T47D (cell line): Measurements from ENCODE around the gene CST9.

Experiments
- DNase-seq, 2 experiments: peaks; one replicate each; pipeline versions ENCODE4 v3.0.0 to v3.0.0-alpha.2; 2011 to 2012; ENCODE audit warnings: low read depth in 1 of 2, low spot score in 1 of 2
- JUND ChIP-seq: IDR thresholded peaks from 2 replicates; pipeline ENCODE4 v1.6.1; 2012; ENCODE audit warnings: low read depth
- in situ Hi-C: cut with HindIII; loops from 2 replicates; pipeline ENCODE4 v1.10.0; 2016; ENCODE audit warnings: low sequenced_read_pairs, low pct_unique_long_range_greater_than_20kb

Gene CST9

GRCh38 chr20:23566199-23566932 is 39.4 kb downstream of the CST9 start:
- TF ChIP-seq JUND = no peak
- DNase-seq = no peak
- in situ Hi-C loops = no loop called here

DNA sequence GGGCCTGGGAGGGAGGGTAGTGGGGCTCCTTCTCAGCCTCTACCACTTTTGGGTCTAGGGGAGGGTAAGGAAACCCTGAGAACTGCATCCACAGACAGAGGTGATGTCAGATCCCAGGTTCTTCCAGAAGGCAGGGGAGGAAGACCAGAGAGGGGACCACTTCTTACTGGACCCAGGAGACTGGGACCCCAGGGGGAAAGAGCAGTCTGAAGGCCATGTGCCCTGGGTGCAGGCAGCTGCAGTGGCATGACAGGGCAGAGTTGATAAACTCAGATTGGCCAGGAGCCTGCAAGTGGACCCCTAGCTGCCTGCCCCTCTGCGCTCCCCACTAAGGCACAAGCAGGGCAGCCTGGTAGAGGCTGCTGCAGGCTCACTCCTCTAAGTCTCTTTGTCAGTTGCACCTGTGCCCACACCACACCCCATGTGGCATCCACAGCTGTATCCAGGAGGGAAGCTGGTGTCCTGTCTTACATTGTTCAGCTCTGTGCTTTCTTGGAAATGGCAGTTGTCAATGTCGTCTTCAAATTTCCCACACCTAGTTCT is 40.1 kb downstream of the CST9 start:
- in situ Hi-C loops = no loop called here
- no peak for TF ChIP-seq JUND
- no peak for DNase-seq

DNA sequence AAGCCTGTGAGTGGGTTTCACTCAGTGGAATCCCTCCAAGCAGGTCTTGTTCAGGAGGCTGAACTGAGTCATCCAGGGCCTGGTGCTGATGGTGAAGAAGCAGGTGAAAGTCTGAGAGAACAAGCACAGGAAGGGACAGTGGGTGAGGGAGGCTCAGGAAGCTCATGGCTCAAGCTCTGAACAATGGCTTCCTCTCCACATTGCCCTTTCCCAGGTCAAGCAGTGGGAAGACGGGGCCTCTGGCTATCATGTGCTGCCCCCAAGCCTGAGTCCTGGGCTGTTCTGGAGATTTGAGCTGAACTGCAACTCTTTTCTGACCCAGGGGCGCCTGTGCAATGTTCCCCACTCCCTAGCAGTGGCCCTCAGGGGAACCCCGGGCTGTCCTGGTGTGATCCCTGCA is 40.8 kb downstream of the CST9 start:
- DNase-seq = no peak
- TF ChIP-seq JUND = no peak
- in situ Hi-C loops = no loop called here

- in situ Hi-C loops = no loop called here
- no peak for TF ChIP-seq JUND
- no peak for DNase-seq
Observed at GRCh38 chr20:23562721-23563342, 42.9 kb downstream of the CST9 start.

- in situ Hi-C loops = no loop called here
- TF ChIP-seq JUND = no peak
- DNase-seq = no peak
Observed at GRCh38 chr20:23554401-23554800, 51.3 kb downstream of the CST9 start.
